IPS DF 6.9 (cell line): ENCODE results near the gene ZFHX2.

Source experiments
- DNase-seq: peaks from one replicate; pipeline ENCODE4 v3.0.0-alpha.2; 2013; ENCODE audit warnings: low read depth, low spot score
- H3K27ac ChIP-seq: one replicate; pipeline ENCODE4 v1.5.1; 2013; ENCODE audit warnings: low read length, control low read depth
- H3K27me3 ChIP-seq: 2 replicates; pipeline ENCODE4 v1.6.1; 2013; ENCODE audit warnings: mild to moderate bottlenecking, low read length; ENCODE audit not compliant: control insufficient read depth, insufficient read depth
- H3K36me3 ChIP-seq: 2 replicates; pipeline ENCODE4 v1.6.1; 2013; ENCODE audit warnings: low read length; ENCODE audit not compliant: control insufficient read depth, insufficient read depth
- H3K4me1 ChIP-seq: 2 replicates; pipeline ENCODE4 v1.6.1; 2013; ENCODE audit warnings: low read length; ENCODE audit not compliant: control insufficient read depth, insufficient read depth
- H3K4me3 ChIP-seq: 2 replicates; pipeline ENCODE4 v1.5.1; 2013; ENCODE audit warnings: mild to moderate bottlenecking, low read length
- H3K9me3 ChIP-seq: 2 replicates; pipeline ENCODE4 v1.6.1; 2013; ENCODE audit warnings: low read length, inconsistent platforms; ENCODE audit not compliant: control insufficient read depth, insufficient read depth
- WGBS: extraction: QIAGEN DNeasy Blood & Tissue Kit; methylation state at CpG from one replicate; pipeline ENCODE4 v1.1.7; 2013; ENCODE audit warnings: mixed read lengths, missing lambda C conversion rate; ENCODE audit not compliant: insufficient read length, insufficient coverage; 5-methylcytosine and 5-hydroxymethylcytosine counted together

The ZFHX2 gene

DNA sequence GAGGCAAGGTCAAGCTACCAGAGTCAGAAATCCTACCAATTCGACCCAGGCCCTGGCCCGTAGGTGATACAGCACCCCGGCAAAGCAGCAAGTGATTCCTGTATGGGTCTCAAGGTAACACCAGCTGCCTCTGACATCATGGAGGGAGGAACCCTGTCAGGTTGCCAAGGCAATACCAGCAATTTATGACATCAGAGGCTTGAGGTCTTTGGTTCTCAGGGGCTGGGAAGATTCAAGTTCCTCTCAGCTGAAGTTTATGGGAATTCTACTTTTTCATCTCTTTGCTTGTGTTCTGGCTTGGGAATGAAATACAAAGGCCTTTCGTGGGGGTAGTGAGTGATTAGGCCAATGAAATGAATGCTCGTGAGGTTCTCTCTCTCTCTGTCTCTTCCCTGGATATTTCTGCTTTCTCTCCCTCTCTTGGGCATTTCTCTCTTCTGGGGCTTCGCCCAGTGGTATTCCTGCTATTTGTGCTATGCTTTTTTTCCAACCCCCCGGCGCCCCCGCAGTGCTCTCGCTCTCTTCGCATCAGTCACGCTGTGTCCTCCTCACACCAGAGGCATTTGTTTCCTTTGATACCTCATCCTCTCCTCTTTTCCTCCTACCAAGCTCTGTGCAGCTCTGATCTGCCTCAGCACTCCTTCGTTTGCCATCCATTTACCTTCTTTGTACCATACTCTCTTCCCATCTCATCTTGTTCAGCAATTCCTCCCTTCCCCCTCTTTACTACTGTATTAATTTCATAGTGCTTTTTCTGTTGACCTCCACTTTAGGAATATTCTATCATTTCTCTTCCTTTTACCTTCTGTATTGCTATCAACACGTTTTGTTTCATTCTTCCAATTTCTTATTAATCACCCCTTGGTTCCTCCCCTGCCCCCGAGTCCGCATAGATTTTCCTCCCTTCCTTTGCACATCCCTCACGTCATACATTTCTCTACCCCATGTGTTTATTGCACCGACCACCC lies 2.9 kb downstream of the ZFHX2 start:
- DNase-seq, result no peak
- 100% methylated on average over 2 of the region's 18 CpGs for WGBS

DNA sequence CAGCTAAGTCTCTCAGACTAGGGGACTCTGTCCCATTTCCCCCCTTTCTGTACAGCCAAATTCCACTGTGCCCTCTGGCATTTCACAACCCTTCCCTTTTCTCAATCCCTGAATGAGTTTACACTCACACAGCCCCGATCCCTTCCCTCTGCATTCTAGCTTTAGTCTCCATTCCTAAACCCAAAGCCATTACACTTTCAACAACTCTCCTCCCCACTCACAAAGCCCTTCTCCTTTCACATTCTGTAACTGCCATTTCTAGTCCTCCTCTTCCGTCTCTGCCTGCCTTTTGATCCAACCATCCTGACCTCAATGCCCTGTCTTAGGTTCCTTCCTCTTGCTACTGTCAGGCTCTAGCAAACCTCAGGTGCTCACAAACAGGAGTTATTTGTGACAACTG lies 3.6 kb downstream of the ZFHX2 start:
- Histone ChIP-seq H3K36me3 (0 out of 2 replicates have a peak, but pooled peaks cover 3% of the 10 kb centered on the region), H3K27ac (no peak overlapping the region), H3K4me3 (no peak overlapping the region), H3K9me3 (no peaks in the 10 kb centered on the region), H3K27me3 (no peaks in the 10 kb centered on the region), H3K4me1 (peaks cover 22% of the 10 kb centered on the region)
- DNase-seq, result no peak
- no CpG with 5 or more reads among the region's 2 CpGs for WGBS

More for the DNA sequence above, 2.9 kb downstream of the ZFHX2 start:
- H3K4me1 ChIP-seq, result peaks cover 20% of the 10 kb centered on the region
- no peaks in the 10 kb centered on the region for H3K27me3 ChIP-seq
- no peaks in the 10 kb centered on the region for H3K9me3 ChIP-seq
- H3K27ac ChIP-seq, result no peak overlapping the region
- no peaks in the 10 kb centered on the region for H3K36me3 ChIP-seq
- H3K4me3 ChIP-seq, result no peak overlapping the region

DNA sequence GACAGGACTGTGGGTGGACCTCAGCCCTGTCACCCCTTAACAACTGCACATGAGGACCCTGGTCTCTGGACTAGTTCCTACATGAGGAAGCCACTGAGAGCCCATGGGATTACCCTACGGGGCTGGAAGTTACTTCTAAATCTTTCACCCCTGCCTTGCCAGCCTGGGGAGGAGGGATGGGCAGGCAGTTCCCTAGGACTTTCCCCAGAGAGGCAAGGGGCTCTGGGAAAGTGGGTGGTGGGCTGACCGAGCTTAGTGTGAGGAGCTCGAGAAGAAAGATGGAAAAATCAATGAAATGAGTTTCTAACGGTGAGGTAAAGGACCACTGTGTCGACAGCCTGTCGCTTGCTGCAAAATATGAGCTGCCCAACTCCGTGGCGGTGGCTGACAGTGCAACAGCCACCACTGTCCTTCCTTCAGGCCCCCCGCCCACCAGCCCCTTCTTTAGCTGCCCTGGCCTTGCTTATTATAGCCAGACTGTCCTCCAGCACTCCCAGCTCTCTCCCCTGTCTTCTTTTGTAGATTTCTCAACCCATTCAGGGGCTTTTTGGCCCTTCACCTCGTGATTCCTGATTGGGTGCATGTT lies 5.0 kb downstream of the ZFHX2 start:
- Histone ChIP-seq H3K36me3 (0 out of 2 replicates have a peak, but pooled peaks cover 3% of the 10 kb centered on the region), H3K4me1 (peaks cover 23% of the 10 kb centered on the region), H3K27me3 (no peaks in the 10 kb centered on the region), H3K4me3 (no peak overlapping the region), H3K9me3 (no peaks in the 10 kb centered on the region), H3K27ac (no peak overlapping the region)
- no CpG with 5 or more reads among the region's 10 CpGs for WGBS
- DNase-seq, result no peak

GRCh38 chr14:23545740-23546365 lies 5.7 kb downstream of the ZFHX2 start:
- Histone ChIP-seq H3K36me3 (0 out of 2 replicates have a peak, but pooled peaks cover 3% of the 10 kb centered on the region), H3K27me3 (no peaks in the 10 kb centered on the region), H3K4me3 (no peak overlapping the region), H3K9me3 (no peaks in the 10 kb centered on the region), H3K27ac (peak overlapping the region; percentile 60), H3K4me1 (peaks cover 23% of the 10 kb centered on the region)
- DNase-seq, result no peak
- no CpG with 5 or more reads among the region's 4 CpGs for WGBS

DNA sequence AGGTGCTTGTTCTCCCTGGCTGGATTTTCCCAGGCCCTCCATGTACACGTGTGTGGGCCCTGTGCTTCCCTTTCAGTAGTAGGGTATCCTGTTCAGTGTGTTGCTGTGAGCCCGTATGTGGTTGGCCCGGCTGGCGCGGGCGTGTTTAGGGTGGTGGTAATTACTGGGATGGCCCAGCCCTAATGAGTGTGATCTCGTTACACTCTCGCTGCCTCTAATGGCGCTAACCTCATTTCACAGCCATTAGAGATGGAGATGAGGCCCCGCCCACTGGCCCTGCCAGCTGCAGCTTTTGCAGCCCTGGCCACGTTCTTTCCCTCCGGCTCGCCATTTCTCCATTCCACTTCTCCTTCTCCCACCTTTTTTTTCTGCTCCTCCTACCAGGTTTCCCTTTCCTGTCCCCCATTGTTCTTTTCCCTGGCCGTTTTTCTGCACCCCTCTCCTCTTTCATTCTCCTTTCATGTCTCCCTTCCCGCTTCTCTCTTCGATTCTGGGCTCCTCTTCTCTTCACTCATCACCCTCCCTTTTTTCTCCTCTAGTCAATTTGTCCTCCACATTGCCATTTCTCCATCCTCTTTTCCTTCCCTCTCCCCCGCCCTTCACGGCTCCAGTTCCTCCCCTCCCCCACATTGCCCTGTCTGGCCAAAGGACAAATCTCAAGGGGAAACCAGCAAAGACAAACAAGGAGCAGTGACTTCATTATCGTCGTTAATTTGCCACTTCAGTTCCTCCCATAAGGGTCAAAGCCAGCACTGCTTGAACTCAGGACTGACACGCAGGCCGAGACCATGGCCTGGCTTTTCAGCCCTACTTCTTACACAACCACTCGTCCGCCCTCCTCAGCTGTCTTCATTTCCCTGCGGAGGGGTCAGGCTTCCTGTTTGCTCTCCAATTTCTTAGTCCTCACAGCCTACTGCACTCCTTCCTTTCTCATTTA lies 6.8 kb downstream of the ZFHX2 start:
- peaks cover 22% of the 10 kb centered on the region for H3K4me1 ChIP-seq
- H3K9me3 ChIP-seq, result no peaks in the 10 kb centered on the region
- no peak overlapping the region for H3K4me3 ChIP-seq
- whole genome bisulfite sequencing, result no CpG with 5 or more reads among the region's 25 CpGs
- H3K27me3 ChIP-seq, result no peaks in the 10 kb centered on the region
- DNase-seq, result no peak
- peak overlapping the region; percentile 60 for H3K27ac ChIP-seq
- H3K36me3 ChIP-seq, result 0 out of 2 replicates have a peak, but pooled peaks cover 3% of the 10 kb centered on the region

DNA sequence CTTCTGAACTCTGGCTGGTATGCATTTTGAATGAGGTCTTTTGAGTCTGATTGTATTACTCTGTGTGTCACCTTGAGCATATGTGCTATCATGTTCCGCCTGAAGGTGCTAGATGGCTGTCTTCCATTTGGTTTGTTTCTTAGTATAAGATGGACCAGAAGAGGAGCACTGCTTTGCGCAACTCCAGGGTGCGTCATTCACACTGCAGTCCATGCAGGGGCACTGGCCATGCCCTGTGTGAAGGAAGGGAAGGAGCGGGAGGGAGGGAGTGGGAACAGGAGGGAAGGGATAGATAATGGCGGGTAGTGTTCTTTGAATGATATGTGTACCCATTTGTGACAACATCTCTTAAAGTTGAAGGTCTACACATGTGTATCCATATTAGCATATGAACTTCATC lies 8.2 kb downstream of the ZFHX2 start:
- Histone ChIP-seq H3K9me3 (no peaks in the 10 kb centered on the region), H3K4me1 (peaks cover 22% of the 10 kb centered on the region), H3K36me3 (0 out of 2 replicates have a peak, but pooled peaks cover 3% of the 10 kb centered on the region), H3K27ac (no peak overlapping the region), H3K4me3 (no peak overlapping the region), H3K27me3 (no peaks in the 10 kb centered on the region)
- no peak for DNase-seq
- WGBS, result no CpG with 5 or more reads among the region's 5 CpGs

DNA sequence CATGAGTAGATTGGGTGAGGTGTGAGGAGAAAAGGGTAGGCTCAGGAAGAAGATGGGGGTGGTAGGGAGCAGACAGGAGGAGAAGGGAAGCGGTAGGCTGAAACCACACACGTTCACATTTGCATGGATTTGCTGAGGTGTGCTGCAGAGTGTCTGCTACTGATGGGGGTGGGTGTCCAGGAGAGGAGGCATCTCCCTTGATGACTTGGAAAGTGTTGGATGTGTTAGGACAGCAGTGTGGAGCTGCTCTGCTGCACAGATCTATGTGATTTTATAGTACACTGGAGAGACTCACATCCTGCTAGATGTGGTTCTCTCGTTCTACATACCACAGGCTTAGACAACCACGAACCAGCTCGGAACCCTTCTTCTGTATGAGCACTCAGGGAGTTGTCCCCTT lies 9.3 kb downstream of the ZFHX2 start:
- Histone ChIP-seq H3K27me3 (no peaks in the 10 kb centered on the region), H3K9me3 (no peaks in the 10 kb centered on the region), H3K4me1 (peaks cover 15% of the 10 kb centered on the region), H3K27ac (no peak overlapping the region), H3K4me3 (no peak overlapping the region), H3K36me3 (0 out of 2 replicates have a peak, but pooled peaks cover 3% of the 10 kb centered on the region)
- no CpG with 5 or more reads among the region's 5 CpGs for whole genome bisulfite sequencing
- no peak for DNase-seq

GRCh38 chr14:23540141-23540469 lies 11.5 kb downstream of the ZFHX2 start:
- Histone ChIP-seq H3K36me3 (0 out of 2 replicates have a peak, but pooled peaks cover 3% of the 10 kb centered on the region), H3K4me1 (peaks cover 5% of the 10 kb centered on the region), H3K9me3 (no peaks in the 10 kb centered on the region), H3K4me3 (no peak overlapping the region), H3K27me3 (no peaks in the 10 kb centered on the region), H3K27ac (no peak overlapping the region)
- no CpG with 5 or more reads among the region's 4 CpGs for WGBS
- DNase-seq, result no peak

- Histone ChIP-seq H3K4me1 (peaks cover 5% of the 10 kb centered on the region), H3K27me3 (no peaks in the 10 kb centered on the region), H3K36me3 (0 out of 2 replicates have a peak, but pooled peaks cover 3% of the 10 kb centered on the region), H3K4me3 (no peak overlapping the region), H3K27ac (peak overlapping the region; percentile 88), H3K9me3 (no peaks in the 10 kb centered on the region)
- no peak for DNase-seq
- no CpG with 5 or more reads among the region's 10 CpGs for whole genome bisulfite sequencing
These were observed 12.1 kb downstream of the ZFHX2 start for GRCh38 chr14:23539248-23540140.
